Lung (tissue), 12 donors: ENCODE measurements around the gene PRDM16. TPM values are rescaled to one million over a fixed set of nuclear protein-coding genes. Genes with fewer than 3 reads are reported as not detected.

Experiments
- ATAC-seq: fragments of 200-7000 bp; cut with Tn5 transposase; one replicate; pipeline ENCODE4 v1.9.1; 2020; ENCODE audit warnings: moderate number of reproducible peaks; ENCODE audit not compliant: insufficient read depth, low FRiP score
- DNase-seq, 3 donors: peaks; one replicate each; pipeline ENCODE4 v3.0.0-alpha.2; 2013 to 2017
- H3K27ac ChIP-seq, 2 donors: one replicate each; pipeline ENCODE4 v1.5.1; 2013; ENCODE audit warnings: mild to moderate bottlenecking in 2 of 2, moderate library complexity in 2 of 2, control low read depth in 1 of 2, inconsistent platforms in 1 of 2, low read depth in 1 of 2, low read length in 1 of 2
- H3K27me3 ChIP-seq, 3 donors: one replicate each; pipeline ENCODE4 v1.5.1; 2013; ENCODE audit warnings: low read length in 2 of 3; ENCODE audit not compliant: control insufficient read depth in 3 of 3, insufficient read depth in 3 of 3
- H3K36me3 ChIP-seq, 4 donors: one replicate each; pipeline ENCODE4 v1.5.1; 2013; ENCODE audit warnings: low read length in 4 of 4, mild to moderate bottlenecking in 1 of 4, moderate library complexity in 1 of 4; ENCODE audit not compliant: control insufficient read depth in 4 of 4, insufficient read depth in 4 of 4
- H3K4me1 ChIP-seq, 5 donors: one replicate each; pipeline ENCODE4 v1.5.1; 2013; ENCODE audit warnings: low read length in 5 of 5, mild to moderate bottlenecking in 2 of 5, moderate library complexity in 1 of 5; ENCODE audit not compliant: control insufficient read depth in 5 of 5, insufficient read depth in 5 of 5
- H3K4me3 ChIP-seq: one replicate; pipeline ENCODE4 v1.5.1; 2013; ENCODE audit warnings: mild to moderate bottlenecking, control low read depth, moderate library complexity
- H3K9ac ChIP-seq, 2 donors: one replicate each; pipeline ENCODE4 v1.5.1; 2013; ENCODE audit warnings: low read length in 2 of 2, control low read depth in 1 of 2; ENCODE audit not compliant: insufficient read depth in 1 of 2
- H3K9me3 ChIP-seq, 4 donors: one replicate each; pipeline ENCODE4 v1.5.1; 2013; ENCODE audit warnings: low read length in 3 of 4, mild to moderate bottlenecking in 1 of 4, moderate library complexity in 1 of 4; ENCODE audit not compliant: control insufficient read depth in 4 of 4, insufficient read depth in 3 of 4
- WGBS, 2 donors: extraction: QIAGEN DNeasy Blood & Tissue Kit; methylation state at CpG; one replicate each; pipeline ENCODE4 v1.1.7; 2013; 5-methylcytosine and 5-hydroxymethylcytosine counted together
- polyA plus RNA-seq, 2 donors: library from polyadenylated mRNA; stranded (reverse); fragments of 200-250 nt; gene quantifications; one replicate each; pipeline ENCODE4 v1.2.1, GENCODE V29; 2013
- total RNA-seq, 2 donors: library from RNA; depleted of rRNA in 1 of 2; stranded (reverse); fragments of >200 nt in 1 of 2; gene quantifications; one replicate each; pipeline ENCODE4 v1.2.1, GENCODE V29; 2014 to 2021
- TF ChIP-seq, protein P1 (sequence below): IDR thresholded peaks from 2 replicates; pipeline ENCODE4 v1.5.1; 2012; ENCODE audit warnings: mild to moderate bottlenecking; ENCODE audit errors: control extremely low read depth, extremely low read depth
- donor health status: control.
- donor health status: control.
- donor health status: Bipolar disorder and iron deficiency.
- donor health status: healthy.
- donor health status: DM: yes; HTN: yes; CAD: no.

The PRDM16 gene
- total and polyA plus RNA-seq, 4 donors: 2.4 to 36.5 (median 13.1) TPM

DNA sequence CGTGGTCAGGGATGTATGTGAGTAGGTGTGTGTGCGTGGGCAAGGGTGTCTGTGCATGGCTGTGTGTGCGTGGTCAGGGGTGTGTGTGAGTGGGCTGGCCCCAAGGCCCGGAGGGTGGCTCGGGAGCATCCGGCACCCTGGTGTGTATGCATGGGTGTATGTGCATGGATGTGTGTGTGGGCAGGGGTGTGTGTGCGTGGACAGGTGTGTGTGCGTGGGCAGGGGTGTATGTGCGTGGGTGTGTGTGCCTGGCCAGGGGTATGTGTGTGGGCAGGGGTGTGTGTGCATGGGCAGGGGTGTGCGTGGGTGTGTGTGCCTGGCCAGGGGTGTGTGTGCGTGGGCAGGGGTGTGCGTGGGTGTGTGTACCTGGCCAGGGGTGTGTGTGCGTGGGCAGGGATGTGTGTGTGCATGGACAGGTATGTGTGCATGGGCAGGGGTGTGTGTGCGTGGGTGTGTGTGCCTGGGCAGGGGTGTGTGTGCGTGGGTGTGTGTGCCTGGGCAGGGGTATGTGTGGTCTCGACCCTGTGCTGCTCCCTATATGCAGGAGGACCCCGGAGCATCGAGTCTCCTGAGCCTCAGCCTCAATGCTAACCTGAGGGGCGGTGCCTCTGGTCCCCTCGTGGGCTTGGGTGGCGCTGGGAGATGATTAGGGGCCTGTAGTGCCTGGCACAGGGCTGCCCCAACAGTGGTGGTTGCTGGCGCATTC lies 401.8 kb downstream of the PRDM16 start:
- WGBS, 2 donors: 89 to 90% methylated on average over 22 of the region's 22 CpGs
- Histone ChIP-seq H3K36me3 (peaks cover 0 to 5% (median 0%) of the 10 kb centered on the region in 4 donors), H3K9ac (no peak overlapping the region), H3K9me3 (no peaks in the 10 kb centered on the region), H3K27me3 (no peaks in the 10 kb centered on the region), H3K4me1 (peaks cover 0 to 28% (median 0%) of the 10 kb centered on the region in 5 donors), H3K27ac (no peak overlapping the region), H3K4me3 (no peak overlapping the region)
- DNase-seq: no peak
- no peak for ATAC-seq
- TF ChIP-seq, protein P1, sequence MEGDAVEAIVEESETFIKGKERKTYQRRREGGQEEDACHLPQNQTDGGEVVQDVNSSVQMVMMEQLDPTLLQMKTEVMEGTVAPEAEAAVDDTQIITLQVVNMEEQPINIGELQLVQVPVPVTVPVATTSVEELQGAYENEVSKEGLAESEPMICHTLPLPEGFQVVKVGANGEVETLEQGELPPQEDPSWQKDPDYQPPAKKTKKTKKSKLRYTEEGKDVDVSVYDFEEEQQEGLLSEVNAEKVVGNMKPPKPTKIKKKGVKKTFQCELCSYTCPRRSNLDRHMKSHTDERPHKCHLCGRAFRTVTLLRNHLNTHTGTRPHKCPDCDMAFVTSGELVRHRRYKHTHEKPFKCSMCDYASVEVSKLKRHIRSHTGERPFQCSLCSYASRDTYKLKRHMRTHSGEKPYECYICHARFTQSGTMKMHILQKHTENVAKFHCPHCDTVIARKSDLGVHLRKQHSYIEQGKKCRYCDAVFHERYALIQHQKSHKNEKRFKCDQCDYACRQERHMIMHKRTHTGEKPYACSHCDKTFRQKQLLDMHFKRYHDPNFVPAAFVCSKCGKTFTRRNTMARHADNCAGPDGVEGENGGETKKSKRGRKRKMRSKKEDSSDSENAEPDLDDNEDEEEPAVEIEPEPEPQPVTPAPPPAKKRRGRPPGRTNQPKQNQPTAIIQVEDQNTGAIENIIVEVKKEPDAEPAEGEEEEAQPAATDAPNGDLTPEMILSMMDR: no peak

DNA sequence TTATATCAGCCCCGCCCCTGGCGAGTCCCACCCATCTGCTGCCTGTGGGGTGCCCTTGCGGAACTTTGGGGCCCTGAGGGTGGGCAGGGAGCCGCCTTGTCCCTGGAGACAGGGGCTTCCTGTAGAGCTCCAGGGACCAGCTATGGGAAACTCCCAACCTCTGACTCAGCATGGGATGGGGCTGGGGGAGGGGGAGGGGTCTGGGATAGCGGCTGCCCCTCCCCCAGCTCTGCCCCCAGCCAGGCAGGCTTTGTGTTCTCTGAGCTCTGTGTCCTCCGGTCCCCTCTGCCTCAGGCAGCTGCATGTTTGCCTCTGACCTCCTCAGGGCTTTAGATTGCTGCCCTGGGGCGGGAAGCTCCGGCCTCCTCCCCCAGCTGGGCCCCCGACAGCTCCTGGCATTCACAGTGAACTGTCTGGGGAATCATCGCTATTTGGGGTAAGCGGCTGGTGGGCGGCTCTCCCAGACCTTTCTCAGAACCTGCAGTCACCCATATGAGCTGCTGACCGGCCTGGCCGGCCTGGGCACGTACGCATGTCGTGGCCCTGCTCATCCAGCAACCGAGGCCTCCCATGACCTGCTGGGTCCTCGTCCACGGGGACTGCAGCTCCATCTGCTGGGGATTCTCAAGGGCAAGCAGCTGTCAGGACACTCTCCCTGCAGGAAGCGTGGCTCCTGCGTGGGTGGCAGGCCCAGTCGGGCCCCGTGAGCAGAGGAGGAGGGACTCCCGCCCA lies 402.5 kb downstream of the PRDM16 start:
- peak; percentile 47 to 71 (median 60) for DNase-seq
- no peak for ATAC-seq
- 53 to 62% methylated on average over 25 of the region's 25 CpGs for WGBS, 2 donors

DNA sequence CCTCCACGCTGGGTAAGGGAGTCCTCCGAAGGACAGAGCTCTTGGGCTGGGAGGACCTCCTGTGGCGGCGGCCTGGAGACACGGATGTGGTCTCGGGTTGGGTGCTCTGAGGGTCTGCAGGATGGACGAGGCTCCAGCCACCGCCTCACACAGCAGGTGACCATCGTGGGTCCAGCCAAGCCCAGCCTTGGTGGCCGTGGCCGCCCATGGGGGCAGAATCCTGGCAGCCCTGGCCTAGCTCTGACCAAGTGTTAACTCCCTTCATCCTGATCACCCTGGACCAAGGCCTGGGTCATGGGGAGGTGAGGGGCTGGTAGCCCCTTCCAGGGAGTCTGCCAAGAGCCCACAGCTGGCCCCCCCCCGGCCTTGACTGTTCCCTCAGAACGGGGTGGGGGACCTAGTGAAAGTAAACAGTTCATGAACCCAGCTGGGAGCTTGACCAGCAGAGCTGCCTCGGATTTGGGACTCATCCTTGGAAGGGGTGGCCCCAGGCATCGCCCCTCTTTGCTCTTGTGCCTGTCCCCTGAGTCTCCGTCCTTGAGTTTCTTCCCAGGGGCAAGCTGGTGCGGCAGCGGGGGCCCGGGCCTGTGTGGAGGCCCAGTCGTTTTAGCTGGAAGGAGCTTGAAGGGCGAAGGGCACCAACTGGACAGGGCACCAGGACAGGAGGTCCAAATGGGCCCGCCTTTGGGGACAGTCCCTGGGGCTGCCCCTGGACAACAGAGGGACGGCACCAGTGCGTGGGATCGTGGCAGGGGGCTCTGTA lies 403.3 kb downstream of the PRDM16 start:
- no peaks in the 10 kb centered on the region for H3K9me3 ChIP-seq
- no peak overlapping the region for H3K27ac ChIP-seq
- 83 to 89% methylated on average over 24 to 25 of the region's 25 CpGs for WGBS, 2 donors
- ATAC-seq (no peak), DNase-seq (no peak)
- H3K9ac ChIP-seq: no peak overlapping the region
- H3K4me3 ChIP-seq: no peak overlapping the region
- TF ChIP-seq, protein P1: no peak
- peaks cover 0 to 5% (median 0%) of the 10 kb centered on the region in 4 donors for H3K36me3 ChIP-seq
- no peaks in the 10 kb centered on the region for H3K27me3 ChIP-seq
- peaks cover 0 to 26% (median 0%) of the 10 kb centered on the region in 5 donors for H3K4me1 ChIP-seq

More for the DNA sequence above, 402.5 kb downstream of the PRDM16 start:
- TF ChIP-seq, protein P1: no peak
- H3K27me3 ChIP-seq: no peaks in the 10 kb centered on the region
- H3K4me3 ChIP-seq: no peak overlapping the region
- H3K4me1 ChIP-seq: peaks cover 0 to 28% (median 0%) of the 10 kb centered on the region in 5 donors
- H3K36me3 ChIP-seq: peaks cover 0 to 5% (median 0%) of the 10 kb centered on the region in 4 donors
- H3K9ac ChIP-seq: no peak overlapping the region
- no peaks in the 10 kb centered on the region for H3K9me3 ChIP-seq
- no peak overlapping the region for H3K27ac ChIP-seq
